Breast epithelium (tissue), 3 donors: Measurements from ENCODE around the gene WAC.

Experiments used
- CTCF ChIP-seq, 3 donors: fragments of 450-650 bp; IDR thresholded peaks; one replicate each; pipeline ENCODE4 v1.5.1; 2016 to 2017; ENCODE audit warnings: antibody characterized with exemption in 3 of 3, mild to moderate bottlenecking in 3 of 3, moderate library complexity in 3 of 3
- POLR2A ChIP-seq: fragments of 450-650 bp; IDR thresholded peaks from one replicate; pipeline ENCODE4 v1.6.1; 2016; ENCODE audit warnings: antibody characterized with exemption, mild to moderate bottlenecking, moderate library complexity

- TF ChIP-seq CTCF (IDR thresholded peaks at IDR 0.05) (no peak), POLR2A (no peak)
Measured at GRCh38 chr10:28541717-28542365, 8.9 kb downstream of the WAC start.
